Measurements from ENCODE around the gene MUSTN1.

The MUSTN1 gene

DNA sequence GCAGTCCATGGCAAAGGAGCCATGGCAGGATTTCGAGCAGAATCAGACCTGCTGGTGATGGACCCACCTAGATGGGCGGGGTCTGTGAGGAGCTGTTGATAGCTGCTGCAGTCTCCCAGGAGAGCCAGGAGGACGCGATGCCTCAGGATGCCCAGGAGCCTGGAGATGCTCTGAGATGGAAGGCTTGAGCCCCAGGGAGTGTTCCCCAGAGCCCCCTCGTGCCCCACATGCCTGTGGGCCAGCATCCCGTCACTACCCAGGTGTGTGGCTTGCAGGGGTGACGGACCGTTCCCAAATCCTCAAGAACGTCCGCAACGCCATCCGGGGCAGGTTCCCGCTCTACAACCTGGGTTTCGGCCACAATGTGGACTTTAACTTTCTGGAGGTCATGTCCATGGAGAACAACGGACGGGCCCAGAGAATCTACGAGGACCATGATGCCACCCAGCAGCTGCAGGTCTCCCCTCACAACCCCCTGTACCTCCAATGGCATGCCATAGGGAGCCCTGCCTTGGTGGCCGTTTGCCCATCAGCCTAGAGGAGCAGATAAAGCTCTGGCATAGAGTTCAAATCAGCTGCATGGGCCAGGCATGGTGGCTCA, 50.7 kb downstream of the MUSTN1 start:
- no peak for DNase-seq

DNA sequence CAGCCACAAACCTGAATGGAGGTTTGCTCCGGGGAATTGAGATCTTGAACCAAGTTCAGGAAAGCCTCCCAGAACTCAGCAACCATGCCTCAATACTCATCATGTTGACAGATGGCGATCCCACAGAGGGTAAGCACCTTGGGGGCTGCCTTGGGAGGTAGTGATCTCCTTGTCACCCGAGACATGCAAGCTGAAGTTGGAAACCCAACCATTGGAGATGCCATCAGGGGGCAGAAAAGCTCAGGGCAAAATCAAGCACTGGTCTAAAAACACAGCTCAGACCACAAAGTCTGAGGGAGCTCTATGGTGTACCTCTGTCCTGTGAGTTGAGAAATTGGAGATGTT, 51.6 kb downstream of the MUSTN1 start:
- DNase-seq, result no peak

Data from central memory CD4-positive, alpha-beta T cell (primary cell).